ENCODE data around the gene SLC25A30. TPM values are rescaled to one million over a fixed set of nuclear protein-coding genes. Genes with fewer than 3 reads are reported as not detected.
"Not testable (repeated sequence)": the region's sequence is repeated elsewhere in the genome, so short reads cannot be mapped to it uniquely, and the experiment has no call there.

The SLC25A30 gene
- total RNA-seq, 1 experiment from 2014 or later = 6.3 TPM

DNA sequence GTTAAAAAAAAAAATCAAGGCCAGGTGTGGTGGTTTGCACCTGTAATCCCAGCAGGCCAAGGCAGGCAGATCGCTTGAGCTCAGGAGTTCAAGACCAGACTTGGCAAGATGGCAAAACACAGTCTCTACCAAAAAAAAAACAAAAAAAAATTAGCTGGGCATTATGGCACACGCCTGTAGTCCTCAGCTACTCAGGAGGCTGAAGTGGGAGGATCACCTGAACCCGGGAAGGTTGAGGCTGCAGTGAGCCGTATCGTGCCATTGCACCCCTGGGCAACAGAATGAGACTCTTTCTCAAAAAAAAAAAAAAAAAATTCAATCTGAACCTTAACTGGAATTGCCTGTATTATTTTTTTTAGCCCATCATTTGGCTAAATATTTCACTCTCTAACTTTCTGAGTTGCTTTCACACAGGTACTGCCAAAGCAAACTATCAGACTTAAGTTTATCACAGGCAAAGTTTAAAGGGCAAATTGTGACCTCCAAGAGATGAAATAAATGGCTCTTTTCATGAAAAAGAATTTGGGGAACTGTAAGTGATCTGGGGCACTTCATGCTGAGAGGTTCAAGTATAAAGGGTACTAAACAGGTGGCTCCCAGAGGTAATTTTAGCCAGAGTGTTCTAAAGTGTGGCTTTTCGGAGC, 14.7 kb upstream of the SLC25A30 start:
- no peaks in the 10 kb centered on the region for H3K9me3 ChIP-seq (ENCODE audit: control insufficient read depth, low read depth, low read length)
- H4K8ac ChIP-seq (replicated peaks; ENCODE audit: insufficient read length, low read depth, low read length) = no peak overlapping the region
- Mint-ChIP-seq H3K4me3 (no peak overlapping the region), H3K9me3 (no peaks in the 10 kb centered on the region), H3K4me1 (peaks cover 0 to 5% of the 10 kb centered on the region in 2 experiments; a peak in 2 of 4 replicates), H3K36me3 (ENCODE audit: insufficient read depth in 1 of 3, low read depth in 3 of 3) (no peaks in the 10 kb centered on the region), H3K27me3 (ENCODE audit: low read depth) (no peaks in the 10 kb centered on the region; the same call in 1 of the 2 replicates), H3K27ac (no peak overlapping the region)
- no peaks in the 10 kb centered on the region for H3K27me3 ChIP-seq (ENCODE audit: insufficient read depth, low read length)
- H3K18ac ChIP-seq (ENCODE audit: insufficient read length, low read depth, low read length) = no peak overlapping the region
- no peak overlapping the region for H3K14ac ChIP-seq (ENCODE audit: insufficient read depth, low read length)
- no peak overlapping the region for H2AK5ac ChIP-seq (ENCODE audit: insufficient read length, low read length)
- no peak overlapping the region for H2BK15ac ChIP-seq (ENCODE audit: low read depth, low read length)
- DNase-seq = no peak
- H3K56ac ChIP-seq (ENCODE audit: insufficient read length, low read depth, low read length) = no peak overlapping the region
- no peaks in the 10 kb centered on the region for H3K23me2 ChIP-seq (ENCODE audit: insufficient read length, low read depth, low read length, poor library complexity, severe bottlenecking)
- H4K20me1 ChIP-seq (ENCODE audit: control insufficient read depth, insufficient read depth, insufficient read length) = no peaks in the 10 kb centered on the region
- no peak overlapping the region for H3K4me2 ChIP-seq (ENCODE audit: insufficient read depth, insufficient read length, low read length)
- peaks cover 2% of the 10 kb centered on the region; the same call in 1 of the 2 replicates for H3K4me1 ChIP-seq (ENCODE audit: insufficient read depth, low read length)
- no peak overlapping the region for H2BK5ac ChIP-seq (ENCODE audit: insufficient read length, low read length)
- no CpG with 5 or more reads among the region's 6 CpGs for WGBS (ENCODE audit: extremely low coverage, insufficient read length, low lambda C conversion rate)
- H2AFZ ChIP-seq (ENCODE audit: low read length) = no peak overlapping the region
- H2BK20ac ChIP-seq (ENCODE audit: low read depth, low read length, poor library complexity, severe bottlenecking) = no peak overlapping the region
- no peak overlapping the region for H4K5ac ChIP-seq (ENCODE audit: insufficient read length, low read depth, low read length)
- no peak overlapping the region for H2BK12ac ChIP-seq (ENCODE audit: insufficient read length, low read depth, low read length)
- TF ChIP-seq, protein P1, sequence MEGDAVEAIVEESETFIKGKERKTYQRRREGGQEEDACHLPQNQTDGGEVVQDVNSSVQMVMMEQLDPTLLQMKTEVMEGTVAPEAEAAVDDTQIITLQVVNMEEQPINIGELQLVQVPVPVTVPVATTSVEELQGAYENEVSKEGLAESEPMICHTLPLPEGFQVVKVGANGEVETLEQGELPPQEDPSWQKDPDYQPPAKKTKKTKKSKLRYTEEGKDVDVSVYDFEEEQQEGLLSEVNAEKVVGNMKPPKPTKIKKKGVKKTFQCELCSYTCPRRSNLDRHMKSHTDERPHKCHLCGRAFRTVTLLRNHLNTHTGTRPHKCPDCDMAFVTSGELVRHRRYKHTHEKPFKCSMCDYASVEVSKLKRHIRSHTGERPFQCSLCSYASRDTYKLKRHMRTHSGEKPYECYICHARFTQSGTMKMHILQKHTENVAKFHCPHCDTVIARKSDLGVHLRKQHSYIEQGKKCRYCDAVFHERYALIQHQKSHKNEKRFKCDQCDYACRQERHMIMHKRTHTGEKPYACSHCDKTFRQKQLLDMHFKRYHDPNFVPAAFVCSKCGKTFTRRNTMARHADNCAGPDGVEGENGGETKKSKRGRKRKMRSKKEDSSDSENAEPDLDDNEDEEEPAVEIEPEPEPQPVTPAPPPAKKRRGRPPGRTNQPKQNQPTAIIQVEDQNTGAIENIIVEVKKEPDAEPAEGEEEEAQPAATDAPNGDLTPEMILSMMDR (conservative IDR thresholded peaks at IDR 0.05) = no peak
- no peak overlapping the region for H2BK120ac ChIP-seq (ENCODE audit: low read depth, low read length, poor library complexity, severe bottlenecking)
- no peaks in the 10 kb centered on the region for H3K79me1 ChIP-seq (ENCODE audit: insufficient read depth, low read depth, low read length, poor library complexity, severe bottlenecking)
- no peak overlapping the region for H3T11ph ChIP-seq (ENCODE audit: low read length)
- H3K9ac ChIP-seq (ENCODE audit: extremely low read depth, insufficient read length, low read length) = no peak overlapping the region
- H3K4ac ChIP-seq (ENCODE audit: low read depth, low read length) = no peak overlapping the region
- H3K27ac ChIP-seq (ENCODE audit: insufficient read length, low read depth, low read length) = no peak overlapping the region
- no peak overlapping the region for H3K23ac ChIP-seq (ENCODE audit: insufficient read length, low read depth, low read length)
- H4K91ac ChIP-seq (ENCODE audit: insufficient read length, low read depth, low read length) = no peak overlapping the region
- no peaks in the 10 kb centered on the region for H3K79me2 ChIP-seq (ENCODE audit: insufficient read depth, low read length)

DNA sequence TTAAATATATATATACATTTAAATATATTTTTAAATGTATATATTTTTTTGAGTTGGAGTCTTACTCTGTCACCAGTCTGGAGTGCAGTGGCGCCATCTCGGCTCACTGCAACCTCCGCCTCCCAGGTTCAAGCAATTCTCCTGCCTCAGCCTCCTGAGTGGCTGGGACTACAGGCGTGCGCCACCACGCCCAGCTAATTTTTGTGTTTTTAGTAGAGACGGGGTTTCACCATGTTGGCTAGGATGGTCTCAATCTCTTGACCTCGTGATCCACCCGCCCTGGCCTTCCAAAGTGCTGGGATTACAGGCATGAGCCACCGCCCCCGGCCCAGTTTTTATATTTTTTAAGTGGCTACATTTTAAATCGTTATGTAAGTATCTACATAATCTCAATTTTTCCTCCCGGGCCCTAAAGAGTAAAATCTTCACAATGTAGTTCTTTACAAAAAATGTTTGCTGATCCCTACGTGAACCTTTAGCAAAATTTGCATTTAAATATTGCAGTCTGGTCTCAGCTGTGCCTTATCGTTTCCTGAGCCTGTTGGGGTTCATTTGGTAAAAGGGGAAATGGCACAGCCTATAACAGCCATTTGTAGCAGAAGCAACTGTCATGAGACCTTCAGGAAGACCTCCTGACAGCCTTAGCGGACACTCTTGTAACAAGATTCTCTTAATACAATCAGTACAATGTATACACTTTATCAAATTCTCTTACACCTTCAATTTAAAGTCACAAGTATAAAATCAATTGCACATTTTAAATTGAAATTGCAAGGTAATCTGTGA, 8.1 kb upstream of the SLC25A30 start:
- H4K8ac ChIP-seq (replicated peaks; ENCODE audit: insufficient read length, low read depth, low read length); DNase-seq; H3K18ac ChIP-seq (ENCODE audit: insufficient read length, low read depth, low read length); H3K23ac ChIP-seq (ENCODE audit: insufficient read length, low read depth, low read length); H3K4me3 Mint-ChIP-seq; H2AK5ac ChIP-seq (ENCODE audit: insufficient read length, low read length); H3K27me3 ChIP-seq (ENCODE audit: insufficient read depth, low read length); H2AFZ ChIP-seq (ENCODE audit: low read length); H3K23me2 ChIP-seq (ENCODE audit: insufficient read length, low read depth, low read length, poor library complexity, severe bottlenecking); H3K27me3 Mint-ChIP-seq (ENCODE audit: low read depth); H2BK5ac ChIP-seq (ENCODE audit: insufficient read length, low read length); H3K14ac ChIP-seq (ENCODE audit: insufficient read depth, low read length); H4K91ac ChIP-seq (ENCODE audit: insufficient read length, low read depth, low read length); H3K79me2 ChIP-seq (ENCODE audit: insufficient read depth, low read length); H2BK12ac ChIP-seq (ENCODE audit: insufficient read length, low read depth, low read length); H3K27ac Mint-ChIP-seq; H3K27ac ChIP-seq (ENCODE audit: insufficient read length, low read depth, low read length); H4K20me1 ChIP-seq (ENCODE audit: control insufficient read depth, insufficient read depth, insufficient read length); H3T11ph ChIP-seq (ENCODE audit: low read length); H3K4me2 ChIP-seq (ENCODE audit: insufficient read depth, insufficient read length, low read length); H3K56ac ChIP-seq (ENCODE audit: insufficient read length, low read depth, low read length); H2BK15ac ChIP-seq (ENCODE audit: low read depth, low read length); H3K9me3 Mint-ChIP-seq; H2BK20ac ChIP-seq (ENCODE audit: low read depth, low read length, poor library complexity, severe bottlenecking); H3K4ac ChIP-seq (ENCODE audit: low read depth, low read length); H3K9me3 ChIP-seq (ENCODE audit: control insufficient read depth, low read depth, low read length); H3K4me1 ChIP-seq (ENCODE audit: insufficient read depth, low read length); H3K4me1 Mint-ChIP-seq; H2BK120ac ChIP-seq (ENCODE audit: low read depth, low read length, poor library complexity, severe bottlenecking); H3K79me1 ChIP-seq (ENCODE audit: insufficient read depth, low read depth, low read length, poor library complexity, severe bottlenecking); H3K36me3 Mint-ChIP-seq (ENCODE audit: insufficient read depth in 1 of 3, low read depth in 3 of 3); H4K5ac ChIP-seq (ENCODE audit: insufficient read length, low read depth, low read length); H3K9ac ChIP-seq (ENCODE audit: extremely low read depth, insufficient read length, low read length): not testable (repeated sequence)
- WGBS (ENCODE audit: extremely low coverage, insufficient read length, low lambda C conversion rate) = no CpG with 5 or more reads among the region's 16 CpGs
